ENCODE measurements around the gene TSPAN18. TPM values are rescaled to one million over a fixed set of nuclear protein-coding genes. Genes with fewer than 3 reads are reported as not detected.

Gene TSPAN18
- total and polyA plus RNA-seq, 2 of the 8 experiments (the other 6 are each of a cell fraction or from before 2014, with no cell fraction given), result 5.2 to 10.2 TPM

- no peak for TF ChIP-seq KDM1A (IDR thresholded peaks at IDR 0.05; ENCODE audit: borderline replicate concordance, low read length)
- TF ChIP-seq RNF2 (IDR thresholded peaks at IDR 0.05; ENCODE audit: borderline replicate concordance, low read depth, low read length, missing control alignments, poor library complexity, severe bottlenecking), result no peak
- TF ChIP-seq SP4 (IDR thresholded peaks at IDR 0.05; ENCODE audit: low read length), result no peak
- TF ChIP-seq RXRA (IDR thresholded peaks at IDR 0.05; ENCODE audit: insufficient read depth, low read depth, low read length), result no peak
- no peak for TF ChIP-seq POU5F1 (IDR thresholded peaks at IDR 0.05; ENCODE audit: low read depth, low read length)
- no peak for TF ChIP-seq CTBP2 (IDR thresholded peaks at IDR 0.05; ENCODE audit: borderline replicate concordance, insufficient read depth, insufficient read length, low read length)
- TF ChIP-seq SIX5 (IDR thresholded peaks at IDR 0.05; ENCODE audit: low read depth, low read length), result no peak
- TF ChIP-seq CHD2 (IDR thresholded peaks at IDR 0.05; ENCODE audit: low read length), result no peak
- TF ChIP-seq SP2 (IDR thresholded peaks at IDR 0.05; ENCODE audit: low read length), result no peak
Measured at GRCh38 chr11:44737245-44738085, 10.7 kb downstream of the TSPAN18 start (continued).
